ENCODE data around the gene UTP11.

DNA sequence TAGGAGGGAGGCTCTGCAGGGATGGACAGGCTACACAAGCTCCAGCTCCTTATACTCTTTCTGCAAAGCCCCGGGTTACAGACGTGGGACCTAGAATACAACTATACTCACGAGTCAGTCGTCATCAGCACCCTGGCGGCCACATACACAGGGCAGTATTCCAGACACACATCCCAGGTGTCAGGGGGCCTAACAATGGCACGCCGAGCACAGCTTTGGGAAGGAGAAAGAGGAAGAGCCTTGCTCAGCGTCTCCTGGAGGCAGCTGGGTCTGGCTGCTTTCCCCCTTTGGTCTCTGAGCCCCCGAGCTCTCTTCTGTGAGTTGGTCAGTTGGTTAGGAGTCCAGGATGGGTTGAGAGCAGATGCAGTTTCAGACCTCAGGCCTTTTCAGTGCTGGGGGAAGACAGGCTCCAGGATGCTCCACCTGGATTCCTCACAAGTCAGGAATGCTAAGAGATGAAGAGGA lies 38.6 kb downstream of the UTP11 start:
- TF ChIP-seq, protein P1, sequence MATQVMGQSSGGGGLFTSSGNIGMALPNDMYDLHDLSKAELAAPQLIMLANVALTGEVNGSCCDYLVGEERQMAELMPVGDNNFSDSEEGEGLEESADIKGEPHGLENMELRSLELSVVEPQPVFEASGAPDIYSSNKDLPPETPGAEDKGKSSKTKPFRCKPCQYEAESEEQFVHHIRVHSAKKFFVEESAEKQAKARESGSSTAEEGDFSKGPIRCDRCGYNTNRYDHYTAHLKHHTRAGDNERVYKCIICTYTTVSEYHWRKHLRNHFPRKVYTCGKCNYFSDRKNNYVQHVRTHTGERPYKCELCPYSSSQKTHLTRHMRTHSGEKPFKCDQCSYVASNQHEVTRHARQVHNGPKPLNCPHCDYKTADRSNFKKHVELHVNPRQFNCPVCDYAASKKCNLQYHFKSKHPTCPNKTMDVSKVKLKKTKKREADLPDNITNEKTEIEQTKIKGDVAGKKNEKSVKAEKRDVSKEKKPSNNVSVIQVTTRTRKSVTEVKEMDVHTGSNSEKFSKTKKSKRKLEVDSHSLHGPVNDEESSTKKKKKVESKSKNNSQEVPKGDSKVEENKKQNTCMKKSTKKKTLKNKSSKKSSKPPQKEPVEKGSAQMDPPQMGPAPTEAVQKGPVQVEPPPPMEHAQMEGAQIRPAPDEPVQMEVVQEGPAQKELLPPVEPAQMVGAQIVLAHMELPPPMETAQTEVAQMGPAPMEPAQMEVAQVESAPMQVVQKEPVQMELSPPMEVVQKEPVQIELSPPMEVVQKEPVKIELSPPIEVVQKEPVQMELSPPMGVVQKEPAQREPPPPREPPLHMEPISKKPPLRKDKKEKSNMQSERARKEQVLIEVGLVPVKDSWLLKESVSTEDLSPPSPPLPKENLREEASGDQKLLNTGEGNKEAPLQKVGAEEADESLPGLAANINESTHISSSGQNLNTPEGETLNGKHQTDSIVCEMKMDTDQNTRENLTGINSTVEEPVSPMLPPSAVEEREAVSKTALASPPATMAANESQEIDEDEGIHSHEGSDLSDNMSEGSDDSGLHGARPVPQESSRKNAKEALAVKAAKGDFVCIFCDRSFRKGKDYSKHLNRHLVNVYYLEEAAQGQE (IDR thresholded peaks at IDR 0.05; ENCODE audit: borderline replicate concordance) = no peak
- TF ChIP-seq, protein P2, sequence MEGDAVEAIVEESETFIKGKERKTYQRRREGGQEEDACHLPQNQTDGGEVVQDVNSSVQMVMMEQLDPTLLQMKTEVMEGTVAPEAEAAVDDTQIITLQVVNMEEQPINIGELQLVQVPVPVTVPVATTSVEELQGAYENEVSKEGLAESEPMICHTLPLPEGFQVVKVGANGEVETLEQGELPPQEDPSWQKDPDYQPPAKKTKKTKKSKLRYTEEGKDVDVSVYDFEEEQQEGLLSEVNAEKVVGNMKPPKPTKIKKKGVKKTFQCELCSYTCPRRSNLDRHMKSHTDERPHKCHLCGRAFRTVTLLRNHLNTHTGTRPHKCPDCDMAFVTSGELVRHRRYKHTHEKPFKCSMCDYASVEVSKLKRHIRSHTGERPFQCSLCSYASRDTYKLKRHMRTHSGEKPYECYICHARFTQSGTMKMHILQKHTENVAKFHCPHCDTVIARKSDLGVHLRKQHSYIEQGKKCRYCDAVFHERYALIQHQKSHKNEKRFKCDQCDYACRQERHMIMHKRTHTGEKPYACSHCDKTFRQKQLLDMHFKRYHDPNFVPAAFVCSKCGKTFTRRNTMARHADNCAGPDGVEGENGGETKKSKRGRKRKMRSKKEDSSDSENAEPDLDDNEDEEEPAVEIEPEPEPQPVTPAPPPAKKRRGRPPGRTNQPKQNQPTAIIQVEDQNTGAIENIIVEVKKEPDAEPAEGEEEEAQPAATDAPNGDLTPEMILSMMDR (IDR thresholded peaks at IDR 0.05; ENCODE audit: poor library complexity, severe bottlenecking) = no peak
- TF ChIP-seq EP300 (conservative IDR thresholded peaks at IDR 0.05; ENCODE audit: poor library complexity, severe bottlenecking) = no peak
- TF ChIP-seq RAD21 (conservative IDR thresholded peaks at IDR 0.05) = no peak
